ENCODE results near the gene KDM2A. TPM values are rescaled to one million over a fixed set of nuclear protein-coding genes. Genes with fewer than 3 reads are reported as not detected.
"Not testable (repeated sequence)": the region's sequence is repeated elsewhere in the genome, so short reads cannot be mapped to it uniquely, and the experiment has no call there.

KDM2A gene
- total RNA-seq, 4 donors from 2014 or later = 33.4 to 84.7 (median 64.8) TPM

DNA sequence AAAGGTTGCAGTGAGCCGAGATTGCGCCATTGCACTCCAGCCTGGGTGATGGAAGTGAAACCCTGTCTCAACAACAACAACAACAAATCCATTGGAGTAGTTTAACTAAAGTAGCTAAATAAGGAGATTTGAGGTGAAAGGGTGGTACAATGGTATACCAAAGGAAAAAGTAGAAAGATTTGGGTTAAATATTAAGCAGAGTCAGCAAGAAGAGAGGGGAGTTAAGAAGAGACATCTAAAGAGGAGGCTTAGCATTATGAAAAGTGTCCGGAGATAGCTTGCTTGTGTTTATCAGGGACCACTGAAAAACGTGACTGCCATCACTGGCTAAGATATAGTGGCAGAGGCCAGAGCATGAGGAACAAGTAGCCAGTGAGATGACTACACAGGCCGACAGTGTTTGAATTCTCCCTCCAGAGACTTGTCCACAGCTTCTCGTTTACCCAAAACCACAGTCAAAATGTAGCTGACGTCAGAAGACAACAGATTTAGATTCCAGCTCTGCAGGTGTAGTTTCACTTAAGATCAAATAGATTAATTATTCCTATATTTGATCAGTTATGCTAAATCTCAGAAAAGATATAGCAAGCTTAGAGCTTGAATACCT is 114.6 kb downstream of the KDM2A start:
- Histone ChIP-seq H3K4me1 (peaks cover 2 to 25% (median 5%) of the 10 kb centered on the region in 3 donors), H3K27me3 (no peaks in the 10 kb centered on the region), H3K27ac (peak overlapping the region in 2 of 4 donors; percentile 40 to 57), H3K4me3 (no peak overlapping the region), H3K9me3 (no peaks in the 10 kb centered on the region), H3K36me3 (peaks cover 0 to 86% (median 25%) of the 10 kb centered on the region in 3 donors)
- DNase-seq = no peak
- WGBS, 2 donors = 63 to 70% methylated on average over 5 to 7 of the region's 7 CpGs
- TF ChIP-seq POLR2A (IDR thresholded peaks at IDR 0.05) (no peak), CTCF (IDR thresholded peaks at IDR 0.05) (no peak)
- intact Hi-C loops (cut with DNase I) = no loop called here

- intact Hi-C loops (cut with DNase I); H3K27me3 ChIP-seq; DNase-seq; H3K4me3 ChIP-seq; H3K9me3 ChIP-seq: not testable (repeated sequence)
- Histone ChIP-seq H3K4me1 (peaks cover 7 to 34% (median 14%) of the 10 kb centered on the region in 3 donors), H3K27ac (peak overlapping the region; percentile 25 to 57 (median 46)), H3K36me3 (peaks cover 0 to 78% (median 22%) of the 10 kb centered on the region in 3 donors)
- WGBS, 2 donors = 52 to 54% methylated on average over 8 of the region's 8 CpGs
These were observed 115.5 kb downstream of the KDM2A start for GRCh38 chr11:67234571-67234970.

DNA sequence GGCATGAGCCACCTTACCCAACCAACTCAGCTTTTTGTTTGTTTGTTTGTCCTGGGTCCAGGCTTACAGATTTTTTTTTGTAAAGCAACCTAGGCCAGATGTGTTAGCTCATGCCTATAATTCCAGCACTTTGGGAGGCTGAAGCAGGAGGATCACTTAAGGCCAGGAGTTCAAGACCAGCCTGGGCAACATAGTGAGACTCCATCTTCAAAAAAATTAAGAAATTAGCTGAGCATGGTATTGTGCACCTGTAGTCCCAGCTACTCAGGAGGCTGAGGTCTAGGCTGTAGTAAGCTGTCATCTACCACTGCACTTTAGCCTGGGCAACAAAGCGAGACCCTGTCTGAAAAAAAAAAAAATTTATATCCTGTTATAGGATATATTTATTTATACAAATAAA is 118.5 kb downstream of the KDM2A start:
- Histone ChIP-seq H3K9me3 (no peaks in the 10 kb centered on the region), H3K27ac (no peak overlapping the region), H3K36me3 (peaks cover 0 to 48% (median 5%) of the 10 kb centered on the region in 3 donors), H3K4me1 (peaks cover 10 to 61% (median 29%) of the 10 kb centered on the region in 3 donors), H3K4me3 (no peak overlapping the region), H3K27me3 (no peaks in the 10 kb centered on the region)
- 100% methylated on average over 1 of the region's 1 CpG for WGBS, 2 donors
- DNase-seq = no peak
- TF ChIP-seq POLR2A (IDR thresholded peaks at IDR 0.05) = no peak
- no peak for TF ChIP-seq CTCF (IDR thresholded peaks at IDR 0.05)
- intact Hi-C loops (cut with DNase I) = no loop called here

- H3K36me3 ChIP-seq = peaks cover 0 to 49% (median 8%) of the 10 kb centered on the region in 3 donors
- H3K9me3 ChIP-seq = no peaks in the 10 kb centered on the region
- peak overlapping the region; percentile 92 to 95 (median 94) for H3K27ac ChIP-seq
- no peak for DNase-seq
- no peaks in the 10 kb centered on the region for H3K27me3 ChIP-seq
- TF ChIP-seq CTCF (IDR thresholded peaks at IDR 0.05) = no peak
- no peak for TF ChIP-seq POLR2A (IDR thresholded peaks at IDR 0.05)
- 4 to 9% methylated on average over 9 to 10 of the region's 10 CpGs for WGBS, 2 donors
- intact Hi-C loops (cut with DNase I) = no loop called here
- peaks cover 10 to 74% (median 45%) of the 10 kb centered on the region in 3 donors for H3K4me1 ChIP-seq
- peak overlapping the region in 3 of 4 donors; percentile 61 to 73 (median 71) for H3K4me3 ChIP-seq
These were observed 120.1 kb downstream of the KDM2A start for GRCh38 chr11:67238894-67239782.

DNA sequence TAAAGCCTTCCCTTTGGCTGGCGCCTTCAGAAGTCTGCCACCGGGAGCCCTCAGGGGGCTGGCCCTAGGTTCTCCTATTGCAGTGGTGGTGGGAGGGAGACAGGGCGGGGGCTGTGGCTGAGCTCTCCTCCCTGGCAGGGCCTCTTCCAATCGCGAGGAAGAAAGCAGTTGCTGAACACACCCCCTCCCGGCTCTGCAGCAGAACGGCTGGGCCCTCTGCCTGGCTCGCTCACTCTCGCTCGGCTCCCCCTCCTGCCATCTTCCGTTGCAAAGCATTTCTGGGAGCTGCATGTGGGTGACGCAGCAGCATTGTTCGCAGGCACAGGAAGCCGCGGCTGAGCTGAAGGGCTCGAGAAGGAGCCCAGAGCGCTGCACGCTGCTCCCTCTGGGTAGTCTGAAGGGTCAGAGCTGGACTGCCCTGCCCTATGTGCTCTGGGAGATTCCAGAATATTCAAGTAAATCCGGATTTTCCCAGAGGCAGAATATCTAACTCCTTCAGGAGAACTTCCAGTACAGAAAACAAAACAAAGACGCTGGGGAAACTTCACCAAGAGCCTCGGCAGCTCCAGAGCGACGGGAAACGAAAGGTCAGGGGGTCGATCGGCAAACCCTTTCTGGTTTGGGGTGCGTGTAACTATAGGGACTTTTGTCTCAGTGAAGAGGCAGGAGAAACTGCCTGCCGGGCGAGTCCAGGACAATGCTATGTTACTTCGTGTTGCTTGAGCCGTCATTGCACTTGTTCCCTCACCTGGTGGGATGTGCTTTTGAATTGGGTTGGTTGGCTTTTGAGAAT is 120.9 kb downstream of the KDM2A start:
- Histone ChIP-seq H3K36me3 (peaks cover 0 to 53% (median 13%) of the 10 kb centered on the region in 3 donors), H3K27me3 (no peaks in the 10 kb centered on the region), H3K27ac (peak overlapping the region; percentile 92 to 95 (median 94)), H3K4me3 (peak overlapping the region; percentile 61 to 73 (median 70)), H3K4me1 (peaks cover 10 to 72% (median 45%) of the 10 kb centered on the region in 3 donors), H3K9me3 (no peaks in the 10 kb centered on the region)
- peak; percentile 89 for DNase-seq
- intact Hi-C loops (cut with DNase I) = no loop called here
- TF ChIP-seq CTCF (IDR thresholded peaks at IDR 0.05) = peak in 4 of 6 experiments; percentile 13 to 29 (median 17)
- TF ChIP-seq POLR2A (IDR thresholded peaks at IDR 0.05) = peak in 3 of 4 donors; percentile 86 to 97 (median 94)
- 0% methylated on average over 17 to 18 of the region's 31 CpGs for WGBS, 2 donors
